ENCODE measurements around the gene KLHL25. TPM values are rescaled to one million over a fixed set of nuclear protein-coding genes. Genes with fewer than 3 reads are reported as not detected.

Gene KLHL25
- polyA plus RNA-seq, 1 donor from 2014 or later: 38.9 TPM

- H3K27ac ChIP-seq (ENCODE audit: low read length): no peak overlapping the region
- peaks cover 10% of the 10 kb centered on the region for H3K79me2 ChIP-seq (replicated peaks; ENCODE audit: insufficient read depth, low read length)
- no peaks in the 10 kb centered on the region for H3F3A ChIP-seq (ENCODE audit: insufficient read depth, low read length, poor library complexity, severe bottlenecking)
- no peaks in the 10 kb centered on the region for H3K9me3 ChIP-seq (ENCODE audit: low read length)
- no peaks in the 10 kb centered on the region for H3K27me3 ChIP-seq (ENCODE audit: insufficient read depth, low read depth, low read length)
- H4K20me1 ChIP-seq (ENCODE audit: insufficient read depth): no peaks in the 10 kb centered on the region
- H3K9ac ChIP-seq (ENCODE audit: low read length): no peak overlapping the region
- H2AFZ ChIP-seq (ENCODE audit: low read depth, low read length): no peak overlapping the region
- no peak for TF ChIP-seq POLR2AphosphoS5 (IDR thresholded peaks at IDR 0.05)
- TF ChIP-seq RAD21 (conservative IDR thresholded peaks at IDR 0.05): no peak
- no peak for TF ChIP-seq EZH2 (IDR thresholded peaks at IDR 0.05; ENCODE audit: borderline replicate concordance, insufficient read depth, low read length, poor library complexity, severe bottlenecking)
- TF ChIP-seq TAF1 (IDR thresholded peaks at IDR 0.05; ENCODE audit: low read depth): no peak
- no peak for TF ChIP-seq EP300 (conservative IDR thresholded peaks at IDR 0.05; ENCODE audit: poor library complexity, severe bottlenecking)
- no peak for TF ChIP-seq MXI1 (conservative IDR thresholded peaks at IDR 0.05; ENCODE audit: poor library complexity, severe bottlenecking)
- no peak overlapping the region for H3K4me2 ChIP-seq (ENCODE audit: low read length)
- H3K4me3 ChIP-seq (ENCODE audit: low read length): no peak overlapping the region
- no peaks in the 10 kb centered on the region for H3K36me3 ChIP-seq (ENCODE audit: insufficient read depth, low read length)
- H3K9me2 ChIP-seq (ENCODE audit: insufficient read depth, low read length): no peaks in the 10 kb centered on the region
Observed at GRCh38 chr15:85761635-85762034, 33.1 kb downstream of the KLHL25 start.

GRCh38 chr15:85760531-85761371, 34.0 kb downstream of the KLHL25 start:
- H3K9me2 ChIP-seq (ENCODE audit: insufficient read depth, low read length): no peaks in the 10 kb centered on the region
- no peak overlapping the region for H3K27ac ChIP-seq (ENCODE audit: low read length)
- no peaks in the 10 kb centered on the region for H3K36me3 ChIP-seq (ENCODE audit: insufficient read depth, low read length)
- no peak overlapping the region for H3K9ac ChIP-seq (ENCODE audit: low read length)
- no peak overlapping the region for H3K4me2 ChIP-seq (ENCODE audit: low read length)
- no peaks in the 10 kb centered on the region for H4K20me1 ChIP-seq (ENCODE audit: insufficient read depth)
- peaks cover 9% of the 10 kb centered on the region for H3K79me2 ChIP-seq (replicated peaks; ENCODE audit: insufficient read depth, low read length)
- TF ChIP-seq TAF1 (IDR thresholded peaks at IDR 0.05; ENCODE audit: low read depth): no peak
- TF ChIP-seq MXI1 (conservative IDR thresholded peaks at IDR 0.05; ENCODE audit: poor library complexity, severe bottlenecking): no peak
- no peak for TF ChIP-seq EZH2 (IDR thresholded peaks at IDR 0.05; ENCODE audit: borderline replicate concordance, insufficient read depth, low read length, poor library complexity, severe bottlenecking)
- no peak for TF ChIP-seq EP300 (conservative IDR thresholded peaks at IDR 0.05; ENCODE audit: poor library complexity, severe bottlenecking)
- no peak for TF ChIP-seq SMC3 (conservative IDR thresholded peaks at IDR 0.05; ENCODE audit: poor library complexity)
- no peak for TF ChIP-seq RAD21 (conservative IDR thresholded peaks at IDR 0.05)
- TF ChIP-seq REST (IDR thresholded peaks at IDR 0.05; ENCODE audit: borderline replicate concordance): no peak
- TF ChIP-seq POLR2AphosphoS5 (IDR thresholded peaks at IDR 0.05): no peak
- TF ChIP-seq CTCF (IDR thresholded peaks at IDR 0.05; ENCODE audit: poor library complexity, severe bottlenecking): no peak
- H3F3A ChIP-seq (ENCODE audit: insufficient read depth, low read length, poor library complexity, severe bottlenecking): no peaks in the 10 kb centered on the region
- H2AFZ ChIP-seq (ENCODE audit: low read depth, low read length): no peak overlapping the region
- no peak overlapping the region for H3K4me3 ChIP-seq (ENCODE audit: low read length)
- no peaks in the 10 kb centered on the region for H3K27me3 ChIP-seq (ENCODE audit: insufficient read depth, low read depth, low read length)
- H3K9me3 ChIP-seq (ENCODE audit: low read length): no peaks in the 10 kb centered on the region

Measured in neural cell (in vitro differentiated cells).